ENCODE measurements around the gene SEPSECS.

The SEPSECS gene

GRCh38 chr4:25159837-25160713, at the start of gene SEPSECS:
Gene SEPSECS, minus strand, starts transcription at chr4:25160449. Its CDS starts 80 bp downstream, at chr4:25160369.
- no peaks in the 10 kb centered on the region for H3K9me3 ChIP-seq (ENCODE audit: control insufficient read depth, low read length)
- peaks cover 6% of the 10 kb centered on the region for H3K4me1 ChIP-seq (ENCODE audit: control insufficient read depth, insufficient read depth, low read length)
- peak within 1 kb of the TSS; percentile 96 for H3K9ac ChIP-seq (ENCODE audit: low read length)
- H3K4me3 ChIP-seq (ENCODE audit: low read length): peak within 1 kb of the TSS; percentile 77
- H3K36me3 ChIP-seq (ENCODE audit: control insufficient read depth, insufficient read depth, low read length): no peaks in the 10 kb centered on the region
- H3K27me3 ChIP-seq (ENCODE audit: control insufficient read depth, insufficient read depth, low read length): no peaks in the 10 kb centered on the region

GRCh38 chr4:25209702-25210101, 49.5 kb upstream of the SEPSECS start:
- Histone ChIP-seq H3K9ac (ENCODE audit: low read length) (no peak overlapping the region), H3K4me3 (ENCODE audit: low read length) (no peak overlapping the region), H3K4me1 (ENCODE audit: control insufficient read depth, insufficient read depth, low read length) (no peaks in the 10 kb centered on the region), H3K36me3 (ENCODE audit: control insufficient read depth, insufficient read depth, low read length) (no peaks in the 10 kb centered on the region), H3K9me3 (ENCODE audit: control insufficient read depth, low read length) (no peaks in the 10 kb centered on the region), H3K27me3 (ENCODE audit: control insufficient read depth, insufficient read depth, low read length) (no peaks in the 10 kb centered on the region)

- H3K4me3 ChIP-seq (ENCODE audit: low read length): no peak overlapping the region
- H3K9me3 ChIP-seq (ENCODE audit: control insufficient read depth, low read length): no peaks in the 10 kb centered on the region
- no peaks in the 10 kb centered on the region for H3K4me1 ChIP-seq (ENCODE audit: control insufficient read depth, insufficient read depth, low read length)
- no peaks in the 10 kb centered on the region for H3K27me3 ChIP-seq (ENCODE audit: control insufficient read depth, insufficient read depth, low read length)
- H3K36me3 ChIP-seq (ENCODE audit: control insufficient read depth, insufficient read depth, low read length): no peaks in the 10 kb centered on the region
- H3K9ac ChIP-seq (ENCODE audit: low read length): no peak overlapping the region
Observed at GRCh38 chr4:25207997-25208396, 47.7 kb upstream of the SEPSECS start.

GRCh38 chr4:25198713-25199112, 38.5 kb upstream of the SEPSECS start:
- Histone ChIP-seq H3K27me3 (ENCODE audit: control insufficient read depth, insufficient read depth, low read length) (no peaks in the 10 kb centered on the region), H3K9ac (ENCODE audit: low read length) (no peak overlapping the region), H3K4me3 (ENCODE audit: low read length) (no peak overlapping the region), H3K9me3 (ENCODE audit: control insufficient read depth, low read length) (no peaks in the 10 kb centered on the region), H3K36me3 (ENCODE audit: control insufficient read depth, insufficient read depth, low read length) (no peaks in the 10 kb centered on the region), H3K4me1 (ENCODE audit: control insufficient read depth, insufficient read depth, low read length) (no peaks in the 10 kb centered on the region)

- no peaks in the 10 kb centered on the region for H3K9me3 ChIP-seq (ENCODE audit: control insufficient read depth, low read length)
- H3K27me3 ChIP-seq (ENCODE audit: control insufficient read depth, insufficient read depth, low read length): no peaks in the 10 kb centered on the region
- H3K36me3 ChIP-seq (ENCODE audit: control insufficient read depth, insufficient read depth, low read length): no peaks in the 10 kb centered on the region
- no peak overlapping the region for H3K4me3 ChIP-seq (ENCODE audit: low read length)
- no peaks in the 10 kb centered on the region for H3K4me1 ChIP-seq (ENCODE audit: control insufficient read depth, insufficient read depth, low read length)
- no peak overlapping the region for H3K9ac ChIP-seq (ENCODE audit: low read length)
Observed at GRCh38 chr4:25190407-25190806, 30.2 kb upstream of the SEPSECS start.

GRCh38 chr4:25184056-25184455, 23.8 kb upstream of the SEPSECS start:
- no peaks in the 10 kb centered on the region for H3K9me3 ChIP-seq (ENCODE audit: control insufficient read depth, low read length)
- no peak overlapping the region for H3K4me3 ChIP-seq (ENCODE audit: low read length)
- no peaks in the 10 kb centered on the region for H3K36me3 ChIP-seq (ENCODE audit: control insufficient read depth, insufficient read depth, low read length)
- no peak overlapping the region for H3K9ac ChIP-seq (ENCODE audit: low read length)
- H3K4me1 ChIP-seq (ENCODE audit: control insufficient read depth, insufficient read depth, low read length): no peaks in the 10 kb centered on the region
- H3K27me3 ChIP-seq (ENCODE audit: control insufficient read depth, insufficient read depth, low read length): no peaks in the 10 kb centered on the region

GRCh38 chr4:25182937-25183336, 22.7 kb upstream of the SEPSECS start:
- Histone ChIP-seq H3K4me3 (ENCODE audit: low read length) (no peak overlapping the region), H3K36me3 (ENCODE audit: control insufficient read depth, insufficient read depth, low read length) (no peaks in the 10 kb centered on the region), H3K27me3 (ENCODE audit: control insufficient read depth, insufficient read depth, low read length) (no peaks in the 10 kb centered on the region), H3K9ac (ENCODE audit: low read length) (no peak overlapping the region), H3K4me1 (ENCODE audit: control insufficient read depth, insufficient read depth, low read length) (no peaks in the 10 kb centered on the region), H3K9me3 (ENCODE audit: control insufficient read depth, low read length) (no peaks in the 10 kb centered on the region)

- H3K4me3 ChIP-seq (ENCODE audit: low read length): no peak overlapping the region
Observed at GRCh38 chr4:25180524-25181131, 20.4 kb upstream of the SEPSECS start.

GRCh38 chr4:25178838-25179261, 18.6 kb upstream of the SEPSECS start:
- Histone ChIP-seq H3K4me1 (ENCODE audit: control insufficient read depth, insufficient read depth, low read length) (peaks cover under 1% of the 10 kb centered on the region), H3K4me3 (ENCODE audit: low read length) (no peak overlapping the region), H3K9me3 (ENCODE audit: control insufficient read depth, low read length) (no peaks in the 10 kb centered on the region), H3K9ac (ENCODE audit: low read length) (no peak overlapping the region), H3K36me3 (ENCODE audit: control insufficient read depth, insufficient read depth, low read length) (no peaks in the 10 kb centered on the region), H3K27me3 (ENCODE audit: control insufficient read depth, insufficient read depth, low read length) (no peaks in the 10 kb centered on the region)

More at GRCh38 chr4:25180524-25181131, 20.4 kb upstream of the SEPSECS start:
- Histone ChIP-seq H3K9ac (ENCODE audit: low read length) (no peak overlapping the region), H3K27me3 (ENCODE audit: control insufficient read depth, insufficient read depth, low read length) (no peaks in the 10 kb centered on the region), H3K36me3 (ENCODE audit: control insufficient read depth, insufficient read depth, low read length) (no peaks in the 10 kb centered on the region), H3K9me3 (ENCODE audit: control insufficient read depth, low read length) (no peaks in the 10 kb centered on the region), H3K4me1 (ENCODE audit: control insufficient read depth, insufficient read depth, low read length) (no peaks in the 10 kb centered on the region)

- Histone ChIP-seq H3K36me3 (ENCODE audit: control insufficient read depth, insufficient read depth, low read length) (no peaks in the 10 kb centered on the region), H3K9me3 (ENCODE audit: control insufficient read depth, low read length) (no peaks in the 10 kb centered on the region), H3K4me3 (ENCODE audit: low read length) (no peak overlapping the region), H3K27me3 (ENCODE audit: control insufficient read depth, insufficient read depth, low read length) (no peaks in the 10 kb centered on the region), H3K9ac (ENCODE audit: low read length) (no peak overlapping the region), H3K4me1 (ENCODE audit: control insufficient read depth, insufficient read depth, low read length) (peaks cover 4% of the 10 kb centered on the region)
Observed at GRCh38 chr4:25177147-25177546, 16.9 kb upstream of the SEPSECS start.

GRCh38 chr4:25174674-25175073, 14.4 kb upstream of the SEPSECS start:
- H3K27me3 ChIP-seq (ENCODE audit: control insufficient read depth, insufficient read depth, low read length): no peaks in the 10 kb centered on the region
- H3K4me3 ChIP-seq (ENCODE audit: low read length): no peak overlapping the region
- H3K4me1 ChIP-seq (ENCODE audit: control insufficient read depth, insufficient read depth, low read length): peaks cover 4% of the 10 kb centered on the region
- H3K9me3 ChIP-seq (ENCODE audit: control insufficient read depth, low read length): no peaks in the 10 kb centered on the region
- H3K9ac ChIP-seq (ENCODE audit: low read length): no peak overlapping the region
- H3K36me3 ChIP-seq (ENCODE audit: control insufficient read depth, insufficient read depth, low read length): no peaks in the 10 kb centered on the region

All from mucosa of stomach (tissue), 1 donor.